Stimulated activated CD4-positive, alpha-beta T cell treated with anti-CD3 and anti-CD28 coated beads, Interleukin-15, amount 100 ng/mL, for 24 hours (primary cell): ENCODE results near the gene PSMA8.
"Not testable (repeated sequence)": the region's sequence is repeated elsewhere in the genome, so short reads cannot be mapped to it uniquely, and the experiment has no call there.

Experiments
- DNase-seq: peaks from one replicate; pipeline ENCODE4 v3.0.0-alpha.2; 2020

The PSMA8 gene

DNA sequence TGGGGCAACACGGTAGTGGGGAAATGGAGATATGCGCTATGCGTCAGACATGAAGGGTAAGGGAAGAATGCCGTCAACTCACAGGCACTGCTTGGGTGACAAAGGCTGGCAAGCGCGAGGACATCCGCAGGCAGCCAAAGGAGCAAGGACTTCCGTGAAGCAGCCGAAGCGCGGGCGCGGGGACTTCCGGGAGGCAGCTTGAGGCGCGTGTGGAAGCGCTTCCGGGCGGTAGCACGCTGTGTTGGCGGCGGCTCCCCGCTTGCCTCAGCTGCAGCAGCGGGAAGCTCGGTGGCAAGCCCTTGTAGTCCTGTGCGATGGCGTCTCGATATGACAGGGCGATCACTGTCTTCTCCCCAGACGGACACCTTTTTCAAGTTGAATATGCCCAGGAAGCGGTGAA lies at the start of gene PSMA8:
PSMA8 (plus strand) TSS at position 218 of the 400 bp plus-strand sequence; CDS start at position 315, 97 bp downstream.
- peak; percentile 60 for DNase-seq

DNA sequence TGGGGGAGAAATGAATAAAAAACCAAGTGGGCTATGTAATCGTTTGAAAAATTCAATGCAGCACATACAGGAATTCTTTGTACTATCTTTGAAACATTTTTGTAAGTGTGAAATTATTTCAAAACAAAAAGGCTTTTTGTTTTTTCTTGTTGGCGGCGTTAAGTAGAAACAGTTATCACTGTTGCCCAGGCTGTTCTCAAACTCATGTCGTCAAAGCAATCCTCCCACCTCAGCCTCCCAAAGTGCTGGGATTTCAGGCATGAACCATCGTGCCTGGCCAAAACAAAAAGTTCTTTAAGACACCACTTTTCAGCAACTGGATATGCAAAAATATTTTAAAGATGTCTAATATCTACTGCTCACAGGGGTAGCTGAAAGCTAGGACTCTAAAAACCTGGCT lies 48.6 kb upstream of the PSMA8 start:
- no peak for DNase-seq

DNA sequence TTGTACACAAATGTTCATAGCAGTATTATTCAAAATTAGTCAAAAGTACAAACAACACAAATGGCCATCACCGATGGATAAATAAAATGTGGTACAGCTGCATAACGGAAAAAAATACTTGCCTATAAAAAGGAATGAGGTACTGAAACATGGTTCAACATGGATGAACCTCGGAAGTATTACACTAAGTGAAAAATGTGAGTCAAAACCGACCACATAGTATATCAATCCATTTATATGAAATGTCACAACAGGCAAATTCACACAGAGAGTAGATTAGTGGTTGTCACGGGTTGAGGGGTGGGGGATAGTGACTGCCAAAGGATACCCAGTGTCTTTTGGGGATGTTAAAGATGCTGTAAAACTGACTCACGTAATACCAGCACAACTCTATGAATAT lies 46.7 kb upstream of the PSMA8 start:
- no peak for DNase-seq

DNA sequence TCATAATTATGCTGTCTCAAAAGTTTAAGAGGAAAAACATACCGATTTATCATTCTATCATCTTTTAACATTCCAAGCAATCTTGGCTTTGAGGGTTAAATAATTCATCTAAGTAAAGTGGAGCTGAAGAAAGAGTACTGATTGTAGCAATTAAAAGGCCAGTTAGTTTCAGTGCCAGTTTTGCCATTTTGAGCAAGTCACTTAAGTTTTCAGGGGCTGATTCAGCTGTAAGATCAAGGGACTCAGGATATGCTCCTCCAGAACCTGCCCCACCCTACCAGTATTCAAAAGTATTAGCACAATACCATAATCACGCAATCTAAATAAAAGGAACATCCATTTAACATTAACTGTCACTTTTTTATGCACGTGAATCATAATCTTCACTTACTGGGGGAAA lies 45.2 kb upstream of the PSMA8 start:
- no peak for DNase-seq

DNA sequence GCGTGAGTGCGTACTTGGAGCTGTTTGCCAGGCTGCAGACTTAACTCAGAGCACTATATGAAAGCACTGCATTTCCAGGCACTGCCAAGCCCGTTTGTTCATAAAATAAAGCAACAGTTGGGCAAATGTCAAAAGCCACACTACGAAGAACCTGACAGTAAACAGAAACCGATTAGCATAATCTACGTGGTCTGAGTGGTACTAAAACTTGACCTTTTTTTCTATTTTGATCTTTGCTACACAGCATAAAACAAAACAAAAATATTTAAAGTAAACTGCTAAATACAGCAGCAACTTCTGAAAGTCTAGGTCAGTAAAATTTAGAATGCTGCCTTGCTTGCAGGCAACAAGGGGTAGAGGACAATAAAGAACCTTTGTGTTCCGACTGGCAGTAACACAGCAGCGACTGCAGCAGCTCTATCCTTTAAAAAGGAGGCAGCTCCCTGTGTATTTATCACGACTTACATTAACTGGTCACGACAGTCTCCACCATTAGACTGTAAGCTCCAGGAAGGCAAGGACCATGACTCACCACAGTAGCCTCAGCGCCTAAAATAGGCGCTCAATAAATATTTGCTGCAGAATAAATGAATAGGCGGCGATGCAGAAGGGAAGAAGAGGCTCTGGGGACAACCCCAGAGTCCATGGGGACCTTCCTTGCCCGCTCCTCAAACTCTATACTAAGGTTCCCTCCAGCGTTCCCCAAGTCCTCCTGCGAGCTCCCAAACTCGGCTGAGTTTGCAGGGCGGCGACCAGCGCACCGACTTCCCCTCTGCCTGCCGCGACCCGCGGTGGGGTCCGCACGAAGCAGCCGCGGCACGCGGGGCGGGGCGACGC lies 44.2 kb upstream of the PSMA8 start:
- no peak for DNase-seq

DNA sequence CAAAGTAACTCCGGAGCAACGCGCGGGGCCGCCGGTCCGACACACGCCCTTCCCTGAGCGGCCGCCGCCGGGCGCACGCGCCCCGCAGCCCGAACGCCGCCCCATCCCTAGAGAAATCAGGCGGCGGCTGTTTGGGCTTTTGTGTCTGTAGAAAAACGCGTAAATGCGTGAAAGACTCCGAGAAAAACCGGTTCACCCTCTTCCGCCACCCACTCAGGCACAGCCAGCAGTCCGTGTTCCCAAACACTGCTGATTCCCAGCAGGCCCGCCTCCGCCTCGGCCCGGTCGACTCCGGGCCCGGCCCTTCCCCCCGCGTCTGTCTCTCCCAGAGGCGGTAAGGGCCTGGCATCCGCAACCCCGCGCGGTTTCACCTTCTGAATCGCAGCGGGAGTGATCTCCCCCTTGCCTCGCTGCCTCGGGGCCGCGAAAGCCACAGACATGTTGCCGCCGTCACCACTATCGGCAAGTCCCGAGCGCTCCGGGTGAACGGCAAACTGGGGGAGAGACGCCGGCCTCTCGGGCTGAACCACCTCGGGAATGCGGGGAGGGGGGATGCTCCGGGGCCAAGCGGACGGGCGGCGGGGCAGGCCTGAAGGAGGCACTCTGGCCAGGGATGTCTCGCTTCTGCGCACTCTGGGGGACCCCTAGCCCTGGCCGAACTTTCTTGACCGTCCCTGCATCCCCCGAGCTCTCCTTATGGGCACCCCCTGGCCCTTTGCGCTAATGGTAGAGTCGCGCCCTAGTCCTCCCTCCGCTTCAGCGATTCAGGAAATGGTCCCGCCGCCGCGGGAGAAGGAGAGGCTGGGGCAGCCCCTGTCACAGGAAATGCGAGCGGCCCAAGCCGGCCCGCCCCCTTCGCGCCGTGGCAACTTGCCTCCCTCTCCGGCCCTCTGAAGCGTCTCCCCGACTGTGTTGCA lies 43.3 kb upstream of the PSMA8 start, which contains the start of gene SS18:
SS18 (minus strand) TSS at position 484 of the 917 bp plus-strand sequence; CDS start at position 440, 44 bp downstream.
- peak; percentile 94 for DNase-seq

DNA sequence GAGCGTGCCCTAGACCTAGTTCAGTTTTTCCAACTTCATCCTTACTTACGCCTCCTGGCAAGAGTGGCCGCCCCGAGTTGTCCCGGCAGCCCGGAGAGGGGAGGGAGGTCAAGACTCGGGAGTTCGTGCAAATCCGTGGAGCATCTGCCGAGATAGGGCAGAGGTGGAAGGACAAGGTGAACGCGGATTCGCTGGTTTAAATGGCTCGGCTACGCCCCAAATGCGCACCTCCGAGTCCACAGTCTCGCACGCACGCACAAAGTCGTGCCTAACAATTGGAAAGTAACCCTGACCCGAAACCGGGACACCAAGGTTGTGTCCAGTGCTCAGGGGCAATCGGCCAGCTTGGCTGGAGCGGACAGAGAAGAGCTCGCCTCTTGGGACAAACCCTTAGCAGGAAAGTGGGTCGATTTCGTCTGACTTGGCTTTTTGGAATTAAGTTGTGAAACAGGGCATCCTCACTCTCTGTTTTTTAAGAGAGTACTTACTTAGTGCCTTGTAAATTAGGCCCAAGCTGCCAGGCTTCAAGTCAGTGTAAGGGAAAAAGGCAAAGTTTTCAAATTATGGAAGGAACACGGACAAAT lies 42.5 kb upstream of the PSMA8 start:
- no peak for DNase-seq

DNA sequence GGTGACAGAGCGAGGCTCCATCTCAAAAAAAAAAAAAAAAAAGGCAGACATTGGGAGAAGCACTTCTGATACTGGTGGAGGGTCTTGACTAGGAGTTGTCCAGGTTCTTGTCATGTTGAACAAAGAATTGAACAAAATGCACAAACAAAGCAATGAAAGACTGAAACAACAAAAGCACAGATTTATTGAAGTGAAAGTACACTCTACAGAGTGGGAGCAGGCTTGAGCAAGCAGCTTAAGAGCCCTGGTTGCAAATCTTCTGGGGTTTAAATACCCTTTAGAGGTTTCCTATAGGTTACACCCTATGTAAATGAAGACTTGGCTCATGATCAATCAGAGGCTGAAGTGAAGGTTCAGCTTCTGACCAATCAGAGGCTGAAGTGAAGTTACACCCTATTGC lies 36.8 kb upstream of the PSMA8 start:
- DNase-seq = no peak

DNA sequence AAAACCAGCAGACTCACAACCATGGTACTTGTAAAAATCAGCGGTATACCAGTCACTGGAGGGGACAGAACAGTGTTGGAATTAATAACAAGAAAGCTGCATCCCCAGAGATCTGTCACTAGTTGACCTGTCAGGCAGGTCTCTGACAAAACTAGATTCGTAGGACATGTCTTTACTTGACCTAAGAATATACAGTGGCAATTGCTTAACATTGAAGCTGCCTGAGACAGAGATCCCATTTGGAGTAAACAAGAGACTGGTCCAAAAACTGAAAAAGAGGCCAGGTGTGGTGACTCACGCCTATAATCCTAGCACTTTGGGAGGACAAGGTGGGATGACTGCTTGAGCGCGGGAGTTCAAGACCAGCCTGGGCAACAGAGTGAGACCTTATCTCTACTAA lies 36.1 kb upstream of the PSMA8 start:
- no peak for DNase-seq

DNA sequence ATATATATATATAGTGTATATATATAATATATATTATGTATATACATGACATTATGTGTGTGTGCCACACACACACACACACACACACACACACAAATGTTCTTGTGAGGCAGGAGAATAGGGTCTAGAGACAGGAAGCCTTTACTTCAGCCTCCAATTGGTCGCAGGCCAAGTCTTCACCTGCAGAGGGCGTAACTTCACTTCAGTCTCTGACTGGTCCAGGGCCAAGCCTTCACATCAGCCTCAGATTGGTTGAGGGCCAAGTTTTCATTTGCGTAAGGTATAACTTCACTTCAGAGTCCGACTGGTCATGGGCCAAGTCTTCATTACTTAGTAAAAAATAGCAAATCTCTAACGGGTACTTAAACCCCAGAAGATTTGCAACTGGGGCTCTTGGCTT lies 30.1 kb upstream of the PSMA8 start:
- DNase-seq = peak; percentile 54

DNA sequence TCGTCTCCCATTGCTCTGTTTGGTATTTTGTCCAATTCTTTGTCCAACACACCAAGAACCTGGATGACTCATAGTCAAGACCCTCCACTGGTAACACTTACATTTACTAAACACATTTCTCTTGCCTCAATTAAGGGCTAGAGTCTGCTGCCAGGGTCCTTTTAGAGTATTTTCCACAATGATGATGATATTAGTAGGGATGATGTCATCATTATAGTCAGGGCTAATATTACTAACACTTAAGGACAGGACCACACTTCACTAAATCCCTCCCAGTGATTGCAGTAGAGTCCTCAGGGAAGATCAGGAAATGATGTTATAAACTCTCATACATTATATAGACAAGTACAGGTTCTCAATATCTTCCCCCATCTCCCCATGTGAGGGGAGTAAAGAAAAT lies 29.6 kb upstream of the PSMA8 start:
- no peak for DNase-seq

DNA sequence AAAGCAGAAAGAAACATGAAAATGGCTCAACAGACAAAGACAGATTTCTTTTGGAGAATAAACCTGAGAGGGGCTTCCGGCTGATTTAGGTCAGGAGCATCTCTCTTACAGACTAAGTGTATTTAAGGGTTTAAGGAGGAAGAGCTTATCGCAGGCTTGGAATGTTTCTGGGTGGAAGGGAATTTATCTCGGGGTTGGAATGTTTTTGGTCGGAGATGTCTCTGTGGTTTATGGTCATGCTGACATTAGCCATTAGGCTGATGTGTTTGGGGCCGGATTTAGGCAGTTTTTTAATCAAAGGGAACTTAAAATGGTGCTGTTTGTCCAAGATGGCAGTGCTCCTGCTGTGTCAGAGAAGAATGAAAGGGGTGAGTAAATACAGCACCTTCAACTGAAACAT lies 14.4 kb upstream of the PSMA8 start:
- DNase-seq = no peak

DNA sequence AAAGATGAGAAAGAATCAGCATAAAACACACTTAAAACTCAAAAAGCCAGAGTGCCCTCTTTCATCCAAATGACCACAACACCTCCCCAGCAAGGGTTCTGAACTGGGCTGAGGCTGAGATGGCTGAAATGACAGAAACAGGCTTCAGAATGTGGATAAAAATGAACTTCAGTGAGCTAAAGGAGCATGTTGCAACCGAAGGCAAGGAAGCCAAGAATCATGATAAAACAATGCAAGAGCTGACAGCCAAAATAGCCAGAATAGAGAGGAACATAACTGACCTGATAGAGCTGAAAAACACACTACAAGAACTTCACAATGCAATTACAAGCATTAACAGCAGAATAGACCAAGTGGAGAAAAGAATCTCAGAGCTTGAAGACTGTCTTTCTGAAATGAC lies 12.2 kb upstream of the PSMA8 start:
- DNase-seq = no peak

DNA sequence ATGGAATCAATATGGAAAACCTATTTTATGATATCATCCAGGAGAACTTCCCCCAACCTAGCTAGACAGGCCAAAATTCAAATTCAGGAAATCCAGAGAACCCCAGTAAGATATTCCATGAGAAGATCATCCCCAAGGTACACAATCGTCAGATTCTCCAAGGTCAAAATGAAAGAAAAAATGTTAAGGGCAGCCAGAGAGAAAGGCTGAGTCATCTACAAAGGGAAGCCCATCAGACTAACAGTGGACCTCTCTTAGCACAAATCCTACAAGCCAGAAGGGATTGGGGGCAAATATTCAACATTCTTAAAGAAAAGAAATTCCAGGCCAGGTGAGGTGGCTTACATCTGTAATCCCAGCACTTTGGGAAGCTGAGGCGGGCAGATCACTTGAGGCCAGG lies 11.7 kb upstream of the PSMA8 start:
- not testable (repeated sequence) for DNase-seq

DNA sequence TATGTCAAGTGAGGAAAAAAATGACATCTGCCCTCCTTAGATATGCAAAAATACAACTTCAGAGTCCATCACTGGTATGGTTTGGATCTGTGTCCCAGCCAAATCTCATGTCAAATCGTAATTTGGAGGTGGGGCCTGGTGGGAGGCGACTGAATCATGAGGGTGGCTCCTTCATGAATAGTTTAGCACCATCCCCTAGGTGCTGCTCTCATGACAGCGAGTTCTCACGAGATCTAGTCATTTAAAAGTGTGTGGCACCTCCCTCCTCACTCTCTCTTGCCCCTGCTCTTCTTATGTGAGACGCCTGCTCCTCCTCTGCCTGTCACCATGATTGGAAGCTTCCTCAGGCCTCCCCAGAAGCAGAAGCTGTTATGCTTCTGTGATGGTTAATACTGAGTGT lies 5.9 kb upstream of the PSMA8 start:
- DNase-seq = no peak

DNA sequence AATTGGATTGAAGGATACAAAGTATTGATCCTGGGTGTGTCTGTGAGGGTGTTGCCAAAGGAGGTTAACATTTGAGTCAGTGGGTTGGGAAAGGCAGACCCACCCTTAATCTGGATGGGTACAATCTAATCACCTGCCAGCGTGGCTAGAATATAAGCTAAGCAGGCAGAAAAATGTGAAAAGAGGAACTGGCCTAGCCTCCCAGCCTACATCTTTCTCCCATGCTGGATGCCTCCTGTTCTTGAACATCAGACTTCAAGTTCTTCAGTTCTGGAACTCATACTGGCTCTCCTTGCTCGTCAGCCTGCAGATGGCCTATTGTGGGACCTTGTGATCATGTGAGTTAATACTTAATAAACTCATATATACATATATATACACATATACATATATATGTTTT lies 5.5 kb upstream of the PSMA8 start:
- DNase-seq = not testable (repeated sequence)

DNA sequence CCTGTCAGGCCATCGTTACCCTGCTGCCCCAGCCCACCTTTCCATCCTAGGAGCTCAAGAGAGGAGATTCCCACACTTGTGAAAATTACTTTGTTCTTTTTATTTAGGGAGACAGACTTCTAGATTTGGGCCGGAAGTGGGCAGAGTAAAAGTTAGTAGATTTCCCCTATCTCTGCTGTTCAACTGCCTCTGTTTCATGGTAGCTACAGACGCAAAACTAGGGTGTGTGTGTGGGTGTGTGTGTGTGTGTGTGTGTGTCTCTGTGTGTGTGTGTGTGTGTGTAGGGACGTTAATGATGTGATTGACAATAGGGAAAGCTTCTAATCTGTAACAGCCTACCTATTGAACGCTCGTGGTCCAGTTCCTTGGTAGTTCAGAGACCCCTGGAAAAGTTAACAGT lies 438 bp downstream of the PSMA8 start:
- peak; percentile 4 for DNase-seq

DNA sequence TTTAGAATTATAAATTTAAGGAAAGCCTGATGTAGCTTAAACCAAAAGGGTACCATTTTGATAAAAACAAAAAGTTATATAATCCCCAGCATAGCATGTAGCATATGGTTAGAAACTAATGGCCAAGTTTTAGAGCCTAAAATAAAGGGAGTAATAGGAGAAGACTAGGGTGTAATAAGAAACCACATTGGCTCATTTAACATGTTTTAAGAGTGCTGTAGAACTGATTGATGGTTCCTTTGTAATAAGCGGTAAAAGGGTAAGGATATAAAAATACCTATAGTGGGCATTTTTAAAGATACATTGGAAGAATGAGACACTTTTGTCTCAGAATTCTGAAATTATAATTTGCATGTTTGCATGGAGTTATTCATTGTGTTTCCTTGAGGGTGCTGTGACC lies 1.9 kb downstream of the PSMA8 start:
- no peak for DNase-seq

DNA sequence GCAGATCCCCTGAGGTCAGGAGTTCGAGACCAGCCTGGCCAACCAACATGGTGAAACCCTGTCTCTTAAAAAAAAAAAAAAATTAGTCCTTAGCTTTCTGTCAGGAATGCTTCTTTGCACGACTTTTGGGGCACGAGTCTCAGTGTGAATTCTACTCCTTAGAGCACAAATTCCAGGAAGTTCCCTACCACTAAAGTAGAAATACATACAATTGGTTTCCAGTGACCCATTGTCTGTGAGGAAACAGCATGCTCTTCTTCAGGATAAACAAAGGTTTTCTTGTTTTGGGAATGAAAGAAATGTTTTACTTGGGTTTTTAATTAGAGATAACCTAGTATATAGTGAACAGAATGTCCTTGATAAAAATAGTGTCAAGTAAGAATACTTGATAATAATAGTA lies 23.7 kb downstream of the PSMA8 start:
- DNase-seq = no peak

DNA sequence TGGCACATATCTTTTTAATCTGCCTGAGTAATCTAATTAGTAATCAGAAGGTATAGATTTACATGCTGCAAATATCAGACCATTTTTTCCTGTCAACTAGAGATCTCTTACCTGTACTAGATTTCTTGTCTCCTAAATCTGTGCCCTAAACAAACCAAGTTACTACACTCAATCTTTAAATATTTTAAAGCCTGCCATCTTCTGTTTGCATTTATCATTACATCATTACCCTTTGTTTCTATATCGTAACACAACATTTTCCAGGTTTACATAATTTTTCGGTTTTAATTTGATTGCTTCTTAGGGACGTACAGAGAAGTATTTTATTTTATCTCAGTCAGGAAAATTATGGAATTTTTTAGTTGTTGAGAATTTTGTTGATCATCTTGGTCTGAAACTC lies 25.7 kb downstream of the PSMA8 start:
- DNase-seq = no peak

DNA sequence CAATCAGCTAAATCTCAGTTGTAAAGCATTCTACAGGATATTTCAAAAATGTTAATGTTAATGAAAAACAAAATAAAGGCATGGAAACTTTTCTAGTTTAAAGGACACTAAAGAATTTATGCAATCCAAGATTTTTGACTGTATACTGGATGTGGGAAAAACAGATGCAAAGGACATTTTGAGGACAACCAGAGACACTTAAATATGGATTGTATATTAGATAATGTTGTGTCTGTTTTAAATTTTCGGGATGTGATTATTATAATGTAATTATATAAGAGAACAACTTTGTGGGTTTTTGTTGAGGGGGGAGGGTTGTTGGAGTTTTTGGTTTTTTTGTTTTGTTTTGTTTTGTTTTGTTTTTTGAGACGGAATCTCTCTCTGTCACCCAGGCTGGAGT lies 30.9 kb downstream of the PSMA8 start:
- no peak for DNase-seq

DNA sequence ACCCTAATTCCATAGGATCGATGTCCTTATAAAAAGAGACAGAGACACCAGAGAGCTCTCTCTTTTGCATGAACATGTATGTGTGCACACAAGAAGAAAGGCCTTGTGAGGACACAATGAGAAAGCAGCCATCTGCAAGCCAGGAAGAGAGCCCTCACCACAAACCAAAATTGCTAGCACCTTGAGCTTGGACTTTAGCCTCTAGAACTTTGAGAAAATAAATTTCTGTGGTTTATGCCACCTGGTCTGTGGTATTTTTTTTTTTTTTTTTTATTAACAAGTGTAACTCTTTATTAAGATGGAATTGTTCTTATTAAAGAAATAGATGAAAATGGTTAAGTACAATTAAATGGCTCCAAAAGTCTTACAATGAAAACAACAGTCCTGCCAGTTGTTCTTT lies 33.9 kb downstream of the PSMA8 start:
- not testable (repeated sequence) for DNase-seq

DNA sequence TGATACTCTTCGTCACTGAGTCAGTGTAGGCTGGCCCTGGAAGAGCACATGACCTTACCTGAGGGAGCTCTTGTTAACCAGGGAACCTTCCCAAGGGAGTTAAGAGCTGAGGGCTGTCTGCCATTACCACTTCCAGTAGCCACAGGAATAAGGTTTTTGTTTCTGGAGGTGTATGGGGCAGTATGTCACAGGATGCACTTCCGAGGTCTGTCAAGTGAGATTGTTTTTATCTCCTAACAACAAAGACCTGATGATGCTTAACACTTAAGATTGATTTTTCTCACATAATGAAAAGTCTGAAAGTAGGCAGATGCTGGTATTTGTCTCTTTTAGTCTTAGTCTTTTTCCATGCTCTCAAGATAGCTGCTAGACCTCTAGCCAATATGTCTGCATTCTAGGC lies 41.8 kb downstream of the PSMA8 start:
- no peak for DNase-seq

DNA sequence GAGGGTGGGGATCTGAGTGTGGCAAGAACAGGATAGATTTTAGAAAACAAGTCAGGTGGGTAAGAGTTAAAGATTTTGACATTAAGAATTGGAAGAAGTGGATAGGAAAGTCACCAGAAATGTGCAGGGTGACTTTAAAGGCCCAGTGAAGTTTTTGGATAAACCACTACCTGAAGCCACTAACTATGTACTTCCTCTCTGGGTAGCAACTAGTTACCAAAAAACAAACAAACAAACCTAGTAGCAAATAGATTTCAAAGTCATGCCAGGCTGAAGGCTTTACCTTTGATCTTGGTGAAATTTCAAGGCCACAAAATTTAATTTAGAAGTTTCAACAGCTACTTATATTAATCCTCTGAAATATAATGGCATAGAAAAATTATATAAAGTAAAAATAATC lies 42.5 kb downstream of the PSMA8 start:
- no peak for DNase-seq
